HFF-Myc (cell line): ENCODE measurements around the gene TASOR2.

ENCODE experiments used
- DNase-seq: peaks from one replicate; pipeline ENCODE4 v3.0.0-alpha.2; 2011; ENCODE audit warnings: low read depth; ENCODE audit errors: extremely low read depth
- H3K4me3 ChIP-seq: replicated peaks from 2 replicates; pipeline ENCODE4 v1.5.1; 2011; ENCODE audit warnings: low read depth, mild to moderate bottlenecking, control low read depth, low read length
- CTCF ChIP-seq: IDR thresholded peaks from 2 replicates; pipeline ENCODE4 v1.5.1; 2012; ENCODE audit warnings: mild to moderate bottlenecking, low read depth, low read length, control low read depth; ENCODE audit errors: missing control alignments

Gene TASOR2

GRCh38 chr10:5649746-5650145 is 34.9 kb upstream of the TASOR2 start:
- no peak overlapping the region for H3K4me3 ChIP-seq
- DNase-seq: no peak
- TF ChIP-seq CTCF: no peak

DNA sequence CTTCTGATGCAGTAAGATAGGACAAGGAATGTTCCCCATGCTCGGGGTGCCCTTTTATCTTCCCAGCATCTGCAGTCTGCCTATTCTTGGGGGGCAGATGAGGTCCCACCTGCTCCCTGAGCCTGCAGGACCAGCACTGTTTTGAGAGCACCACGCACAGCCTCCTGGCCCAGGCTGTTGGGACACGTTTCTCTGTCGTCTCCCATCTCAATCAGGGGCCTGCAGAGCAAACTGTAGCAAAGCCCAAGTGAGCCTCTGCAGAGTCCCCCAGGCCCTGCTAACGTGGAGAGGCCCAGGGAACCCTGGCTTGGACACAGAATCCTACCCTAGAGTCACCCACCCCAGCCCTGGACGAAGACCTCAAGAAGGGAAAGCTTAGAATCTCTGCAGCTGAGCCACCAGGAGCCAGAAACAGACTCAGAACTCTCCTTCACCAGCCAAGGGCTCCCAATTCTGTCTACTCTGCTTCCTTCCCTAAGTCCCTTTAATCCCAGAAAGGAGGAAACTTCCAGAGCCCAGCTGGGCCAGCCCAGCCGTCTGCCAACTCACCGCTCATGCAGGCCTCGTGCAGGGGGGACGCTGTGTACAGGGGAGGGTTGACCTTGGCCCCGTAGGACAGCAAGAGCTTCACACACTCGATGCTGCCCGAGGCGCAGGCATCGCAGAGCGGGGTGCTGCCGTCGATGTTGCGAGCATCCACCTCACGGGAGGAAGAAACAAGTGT is 33.8 kb upstream of the TASOR2 start:
- no peak for TF ChIP-seq CTCF
- H3K4me3 ChIP-seq: no peak overlapping the region
- no peak for DNase-seq

- H3K4me3 ChIP-seq: no peak overlapping the region
- no peak for DNase-seq
- no peak for TF ChIP-seq CTCF
Observed at GRCh38 chr10:5651388-5651764, 33.3 kb upstream of the TASOR2 start.

- DNase-seq: no peak
- H3K4me3 ChIP-seq: no peak overlapping the region
- no peak for TF ChIP-seq CTCF
Observed at GRCh38 chr10:5652746-5653145, 31.9 kb upstream of the TASOR2 start.

GRCh38 chr10:5654218-5654755 is 30.4 kb upstream of the TASOR2 start:
- no peak for TF ChIP-seq CTCF
- no peak for DNase-seq
- H3K4me3 ChIP-seq: no peak overlapping the region

DNA sequence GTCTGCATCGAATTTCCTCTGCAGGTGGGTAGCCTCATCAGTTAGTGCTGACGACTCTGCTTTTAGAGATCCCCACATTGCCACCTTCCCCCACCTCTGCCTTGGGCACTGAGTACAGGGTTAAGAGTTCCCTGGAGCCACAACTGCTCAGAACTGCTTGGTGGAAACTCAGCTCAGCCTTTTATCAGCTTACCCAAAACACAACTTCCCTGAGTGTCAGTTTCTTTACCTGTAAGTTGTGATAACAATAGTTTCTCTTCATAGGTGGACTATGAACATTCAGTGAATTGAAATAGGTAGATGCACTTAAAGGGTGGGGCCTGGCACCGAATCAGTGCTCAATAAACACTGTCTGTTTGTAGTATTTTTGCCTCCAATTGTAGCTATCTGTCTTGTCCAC is 29.5 kb upstream of the TASOR2 start:
- DNase-seq: no peak
- H3K4me3 ChIP-seq: no peak overlapping the region
- TF ChIP-seq CTCF: no peak
